Breast epithelium (tissue), 3 donors: ENCODE data around the gene IMPG1.

Experiments used
- CTCF ChIP-seq, 3 donors: fragments of 450-650 bp; IDR thresholded peaks; one replicate each; pipeline ENCODE4 v1.5.1; 2016 to 2017; ENCODE audit warnings: antibody characterized with exemption in 3 of 3, mild to moderate bottlenecking in 3 of 3, moderate library complexity in 3 of 3
- POLR2A ChIP-seq: fragments of 450-650 bp; IDR thresholded peaks from one replicate; pipeline ENCODE4 v1.6.1; 2016; ENCODE audit warnings: antibody characterized with exemption, mild to moderate bottlenecking, moderate library complexity

GRCh38 chr6:76035713-76036112 is 36.7 kb downstream of the IMPG1 start:
- TF ChIP-seq CTCF (IDR thresholded peaks at IDR 0.05) (no peak), POLR2A (no peak)
